HEK293 (cell line): ENCODE results near the gene EMILIN1.

Source experiments
- CTCF ChIA-PET: fragments of 350-600 bp; formaldehyde crosslinking; extraction: SDS; loops from one replicate; lab custom pipeline; 2021; ENCODE audit warnings: antibody characterized with exemption; lab: Yijun Ruan, JAX
- POLR2A ChIA-PET: fragments of 300-600 bp; formaldehyde crosslinking; extraction: SDS; loops from one replicate; lab custom pipeline; 2020; ENCODE audit warnings: antibody characterized with exemption, inconsistent platforms; lab: Yijun Ruan, JAX
- H3K27ac ChIP-seq: fragments of 200-500 bp; sonication (Bioruptor generic); 2 replicates; pipeline ENCODE4 v1.5.1; 2014; ENCODE audit warnings: low read depth, low read length, control low read depth, inconsistent platforms; ENCODE audit errors: extremely low read depth
- H3K36me3 ChIP-seq, 2 experiments: fragments of 200-500 bp in 1 of 2; sonication (Bioruptor generic) in 1 of 2; 1 replicate in 1 of 2; 2 replicates in 1 of 2; pipeline ENCODE4 v1.5.1; 2014 to 2017; ENCODE audit warnings: inconsistent platforms in 2 of 2, low read length in 2 of 2; ENCODE audit not compliant: control insufficient read depth in 2 of 2, insufficient read depth in 1 of 2
- H3K4me1 ChIP-seq: fragments of 200-500 bp; sonication (Bioruptor generic); 2 replicates; pipeline ENCODE4 v1.5.1; 2014; ENCODE audit warnings: mild to moderate bottlenecking, low read length, inconsistent platforms; ENCODE audit not compliant: control insufficient read depth, insufficient read depth
- H3K4me3 ChIP-seq: 2 replicates; pipeline ENCODE4 v1.5.1; 2011; ENCODE audit warnings: low read depth, mild to moderate bottlenecking, control low read depth, low read length, moderate library complexity
- H3K9me3 ChIP-seq: fragments of 200-500 bp; sonication (Bioruptor generic); 2 replicates; pipeline ENCODE4 v1.5.1; 2014; ENCODE audit warnings: low read depth, low read length, inconsistent platforms; ENCODE audit not compliant: control insufficient read depth, insufficient read depth
- BCL11A ChIP-seq: fragments of 450-650 bp; formaldehyde crosslinking; IDR thresholded peaks from 2 replicates; pipeline ENCODE4 v1.5.1; 2016; ENCODE audit warnings: low read depth, missing biosample characterization, missing genetic modification characterization
- IKZF3 ChIP-seq: fragments of 450-650 bp; IDR thresholded peaks from 2 replicates; pipeline ENCODE4 v1.5.0; 2018; ENCODE audit warnings: missing biosample characterization, mild to moderate bottlenecking, missing genetic modification characterization, moderate library complexity
- PRDM4 ChIP-seq: fragments of 450-650 bp; formaldehyde crosslinking; IDR thresholded peaks from 2 replicates; pipeline ENCODE4 v1.5.1; 2017; ENCODE audit warnings: missing biosample characterization, missing genetic modification characterization
- SCRT1 ChIP-seq: fragments of 450-650 bp; formaldehyde crosslinking; IDR thresholded peaks from 2 replicates; pipeline ENCODE4 v1.5.1; 2016; ENCODE audit warnings: missing biosample characterization, missing genetic modification characterization, borderline replicate concordance
- ZBTB17 ChIP-seq: fragments of 450-650 bp; formaldehyde crosslinking; IDR thresholded peaks from 2 replicates; pipeline ENCODE4 v1.5.1; 2016; ENCODE audit warnings: missing biosample characterization, missing genetic modification characterization
- ZNF112 ChIP-seq: fragments of 450-650 bp; formaldehyde crosslinking; IDR thresholded peaks from 2 replicates; pipeline ENCODE4 v1.5.0; 2017; ENCODE audit warnings: missing biosample characterization, missing genetic modification characterization
- ZNF157 ChIP-seq: fragments of 450-650 bp; formaldehyde crosslinking; IDR thresholded peaks from 2 replicates; pipeline ENCODE4 v1.5.1; 2016; ENCODE audit warnings: missing biosample characterization, missing genetic modification characterization
- ZNF280D ChIP-seq: fragments of 450-650 bp; formaldehyde crosslinking; IDR thresholded peaks from 2 replicates; pipeline ENCODE4 v1.5.1; 2016; ENCODE audit warnings: missing biosample characterization, missing genetic modification characterization
- ZNF311 ChIP-seq: fragments of 450-650 bp; formaldehyde crosslinking; IDR thresholded peaks from 2 replicates; pipeline ENCODE4 v1.5.1; 2017; ENCODE audit warnings: missing biosample characterization, missing genetic modification characterization, borderline replicate concordance
- ZNF341 ChIP-seq: fragments of 450-650 bp; formaldehyde crosslinking; IDR thresholded peaks from 2 replicates; pipeline ENCODE4; 2016; ENCODE audit warnings: low read depth, missing biosample characterization, missing genetic modification characterization
- ZNF398 ChIP-seq: fragments of 450-650 bp; formaldehyde crosslinking; IDR thresholded peaks from 2 replicates; pipeline ENCODE4 v1.5.1; 2017; ENCODE audit warnings: missing biosample characterization, missing genetic modification characterization
- ZNF513 ChIP-seq: fragments of 450-650 bp; IDR thresholded peaks from 2 replicates; pipeline ENCODE4 v1.5.1; 2018; ENCODE audit warnings: missing biosample characterization, missing genetic modification characterization
- ZNF610 ChIP-seq: fragments of 450-650 bp; formaldehyde crosslinking; IDR thresholded peaks from 2 replicates; pipeline ENCODE4 v1.5.1; 2016; ENCODE audit warnings: missing biosample characterization, missing genetic modification characterization, borderline replicate concordance
- ZNF621 ChIP-seq: fragments of 450-650 bp; formaldehyde crosslinking; IDR thresholded peaks from 2 replicates; pipeline ENCODE4 v1.5.1; 2017; ENCODE audit warnings: missing biosample characterization, missing genetic modification characterization
- ZNF623 ChIP-seq: fragments of 450-650 bp; formaldehyde crosslinking; IDR thresholded peaks from 2 replicates; pipeline ENCODE4 v1.5.1; 2016; ENCODE audit warnings: missing biosample characterization, missing genetic modification characterization

EMILIN1 gene

GRCh38 chr2:27051902-27052645 lies 26.3 kb upstream of the EMILIN1 start (continued):
- TF ChIP-seq ZBTB17 (tag by site-specific recombination): peak; percentile 97

GRCh38 chr2:27053321-27053720 lies 25.1 kb upstream of the EMILIN1 start:
- Histone ChIP-seq H3K36me3 (peaks cover 17 to 56% of the 10 kb centered on the region in 2 experiments), H3K27ac (no peak overlapping the region)
- POLR2A ChIA-PET: no interaction called here

More at GRCh38 chr2:27053321-27053720, 25.1 kb upstream of the EMILIN1 start:
- H3K4me3 ChIP-seq: no peak overlapping the region
- H3K9me3 ChIP-seq: no peaks in the 10 kb centered on the region
- TF ChIP-seq ZNF621 (tag by site-specific recombination) (no peak), BCL11A (tag by site-specific recombination) (no peak), ZNF623 (no peak), IKZF3 (tag by site-specific recombination) (no peak), ZNF398 (tag by site-specific recombination) (no peak), PRDM4 (no peak), ZNF513 (tag by site-specific recombination) (no peak), ZNF610 (tag by site-specific recombination) (no peak), SCRT1 (no peak), ZNF280D (tag by site-specific recombination) (no peak), ZNF341 (tag by site-specific recombination) (no peak), ZNF311 (tag by site-specific recombination) (no peak), ZNF112 (tag by site-specific recombination) (no peak), ZNF157 (tag by site-specific recombination) (no peak)
- CTCF ChIA-PET: interaction anchor here (0.9 to 2.0 kb wide), 2 partner anchors 20 to 28 kb away, joined by 3 to 7 read pairs; no protein-coding TSS in a partner anchor
- H3K4me1 ChIP-seq: peaks cover 4% of the 10 kb centered on the region
